Skin epidermis (tissue), 12 donors: Measurements from ENCODE around the gene JAK3.
A peak's percentile ranks its signal among the peaks of the same experiment; 100 is the strongest.

Source experiments
- H3K27ac ChIP-seq, 21 experiments: fragments of 200-600 bp; sonication (generic) in 11 of 21; one replicate each; pipeline ENCODE4 v1.5.0; 2020; ENCODE audit warnings: mild to moderate bottlenecking in 3 of 21, inconsistent platforms in 2 of 21, moderate library complexity in 2 of 21
- H3K4me3 ChIP-seq, 7 experiments: fragments of 200-600 bp; sonication (generic) in 2 of 7; one replicate each; pipeline ENCODE4 v1.5.0; 2020; ENCODE audit warnings: inconsistent platforms in 2 of 7, mild to moderate bottlenecking in 2 of 7, moderate library complexity in 1 of 7

Gene JAK3

DNA sequence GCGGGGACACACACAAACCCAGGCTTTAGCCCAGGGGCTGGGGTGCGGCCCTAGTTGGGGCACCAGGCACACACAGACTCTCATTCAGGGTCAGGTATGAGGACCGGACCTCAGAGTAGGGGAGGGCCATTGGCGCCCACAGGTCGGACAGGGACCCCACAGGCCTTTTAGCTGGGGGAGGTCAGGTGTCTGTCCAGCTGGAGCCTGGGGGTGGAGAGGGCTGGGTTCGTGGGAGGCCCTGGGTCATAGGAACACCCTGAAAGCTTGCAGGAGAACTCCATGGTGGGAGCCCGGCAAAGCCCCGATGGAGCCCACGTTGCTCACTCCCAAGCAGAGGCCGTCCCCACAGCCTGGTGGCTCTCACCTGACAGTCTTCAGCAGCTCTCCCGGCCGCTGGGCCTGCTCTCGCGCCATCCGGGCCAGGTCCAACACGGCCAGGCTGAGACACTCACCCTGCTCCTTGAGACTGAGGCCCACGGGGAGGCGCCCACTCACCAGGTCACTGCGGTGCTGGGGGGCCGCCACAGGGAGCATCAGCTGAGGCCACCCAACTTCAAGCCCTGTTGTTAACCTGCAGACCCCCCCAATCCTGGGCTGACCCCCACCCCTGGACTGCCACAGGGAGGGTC, 5.0 kb downstream of the JAK3 start:
- peak overlapping the region in 4 of 7 experiments; percentile 3 to 20 (median 9) for H3K4me3 ChIP-seq

DNA sequence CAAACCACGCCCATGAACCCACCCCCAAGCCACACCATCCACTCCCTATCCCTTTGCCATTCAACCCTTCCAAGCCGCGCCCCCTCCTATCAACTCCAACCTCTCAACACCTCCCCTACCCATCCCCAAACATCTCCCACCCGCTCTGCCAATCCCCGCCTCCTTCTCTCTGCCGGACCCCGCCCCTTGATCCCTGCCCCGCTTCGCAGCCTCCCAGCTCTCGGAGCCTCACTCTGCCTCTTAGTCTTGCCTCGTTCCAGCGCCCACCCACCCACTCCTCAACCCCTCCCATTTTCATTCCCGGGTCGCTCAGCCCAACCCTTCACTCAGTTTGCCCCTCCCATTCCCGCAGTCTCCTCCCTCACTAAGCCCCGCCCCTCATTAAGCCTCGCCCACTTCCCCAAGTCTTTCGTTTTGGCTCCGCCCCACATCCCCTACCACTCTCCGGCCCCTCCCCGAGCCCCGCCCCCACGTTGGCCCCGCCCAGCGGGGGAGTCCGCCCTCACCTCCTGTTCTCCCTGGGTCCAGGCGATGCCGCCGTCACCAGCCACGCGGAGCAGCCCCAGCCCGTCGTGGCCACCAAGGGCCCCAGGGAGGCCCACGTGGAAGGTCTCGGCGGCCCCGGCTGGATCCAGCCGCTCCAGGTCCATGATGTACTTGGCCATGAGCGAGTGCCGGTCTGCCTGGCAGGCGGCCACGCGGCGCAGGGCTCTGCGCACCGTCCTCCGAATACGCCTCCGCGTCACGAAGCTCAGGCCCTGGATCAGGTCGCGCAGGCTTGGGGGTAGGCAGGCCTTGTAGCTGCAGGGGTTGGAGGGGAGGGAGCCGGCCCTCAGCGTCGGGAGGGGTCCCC, 5.7 kb downstream of the JAK3 start:
- Histone ChIP-seq H3K27ac (peak overlapping the region in 4 of 21 experiments; percentile 1 to 40 (median 24)), H3K4me3 (peak overlapping the region in 4 of 7 experiments; percentile 3 to 20 (median 9))

More for the DNA sequence above, 5.0 kb downstream of the JAK3 start:
- H3K27ac ChIP-seq, result peak overlapping the region in 4 of 21 experiments; percentile 1 to 40 (median 24)

DNA sequence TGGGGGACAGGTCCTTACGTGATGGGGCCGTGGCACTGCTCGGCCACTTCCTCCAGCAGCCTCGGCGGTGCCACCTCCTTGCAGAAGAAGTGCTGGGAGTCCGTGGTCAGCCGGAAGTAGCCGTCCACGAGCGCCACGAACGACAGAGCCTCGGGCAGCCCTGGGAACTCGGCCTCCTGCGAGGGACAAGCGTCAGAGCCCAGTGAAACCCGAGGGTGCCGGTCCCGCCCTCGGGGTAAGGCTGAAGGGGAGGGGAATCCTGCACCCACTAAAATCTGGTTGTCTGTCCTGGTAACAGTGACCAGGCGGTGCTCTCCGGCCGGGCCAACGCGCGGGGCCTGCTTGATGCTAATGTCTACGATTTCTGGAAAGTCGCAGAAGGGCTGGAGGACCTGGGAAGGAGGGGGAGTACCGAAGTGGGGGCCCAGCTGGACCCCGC, 6.4 kb downstream of the JAK3 start:
- no peak overlapping the region for H3K27ac ChIP-seq

DNA sequence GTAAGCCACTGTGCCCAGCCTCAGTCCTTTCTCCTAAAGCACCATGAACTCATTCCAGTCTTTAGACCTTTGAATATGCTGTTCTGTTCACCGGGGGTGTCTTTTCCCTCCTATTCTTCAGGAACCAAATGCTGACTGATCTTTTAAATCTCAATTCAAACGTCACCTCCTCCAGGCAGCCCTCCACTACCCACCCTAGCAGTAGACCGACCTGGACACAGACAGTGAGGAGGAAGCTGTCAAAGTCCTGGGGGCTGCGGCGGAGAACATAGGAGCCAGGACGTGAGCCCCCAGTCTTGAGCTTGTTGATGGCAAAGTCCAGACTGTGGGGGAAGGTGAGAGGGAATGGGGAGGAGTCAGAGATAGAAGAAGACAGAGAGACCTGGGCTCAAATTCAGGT, 7.8 kb downstream of the JAK3 start:
- Histone ChIP-seq H3K4me3 (no peak overlapping the region), H3K27ac (no peak overlapping the region)

More for the DNA sequence above, 6.4 kb downstream of the JAK3 start:
- H3K4me3 ChIP-seq, result no peak overlapping the region

DNA sequence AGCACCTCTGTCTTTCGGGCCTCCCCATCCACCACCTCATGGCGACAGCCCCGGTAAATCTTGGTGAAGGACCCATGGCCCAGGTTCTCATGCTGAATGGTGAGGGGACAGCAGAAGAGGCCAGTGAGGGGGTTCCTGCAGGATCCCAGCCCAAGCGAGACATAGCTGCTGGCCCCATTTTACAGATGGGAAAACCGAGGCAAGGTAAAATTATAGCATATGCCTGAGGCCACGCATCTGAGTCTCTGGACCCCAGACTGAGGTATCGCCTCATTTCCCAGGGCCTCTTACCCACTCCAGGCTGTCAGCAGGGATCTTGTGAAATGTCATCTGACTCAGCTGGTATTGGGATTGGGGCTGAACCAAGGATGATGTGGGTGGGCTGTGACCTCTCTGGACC, 9.8 kb downstream of the JAK3 start:
- Histone ChIP-seq H3K27ac (no peak overlapping the region), H3K4me3 (no peak overlapping the region)

DNA sequence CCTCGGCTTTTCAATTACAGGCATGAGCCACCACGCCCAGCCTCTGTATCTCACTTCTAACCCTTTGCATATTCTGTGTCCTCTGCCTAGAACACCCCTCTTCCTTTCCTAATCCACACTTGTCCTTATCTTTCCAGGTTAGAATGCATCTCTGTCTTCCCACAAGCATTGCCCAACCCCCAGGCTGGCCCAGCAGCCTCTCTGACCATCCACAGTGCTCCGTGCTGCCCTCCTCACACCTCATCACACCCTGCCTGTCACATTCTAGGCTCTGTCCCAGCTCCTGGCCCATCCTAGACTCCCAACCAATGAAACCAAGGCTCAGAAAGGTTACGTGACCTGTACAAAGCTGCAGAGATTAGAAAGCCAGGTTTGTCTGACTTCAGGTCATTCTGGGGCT, 11.3 kb downstream of the JAK3 start:
- no peak overlapping the region for H3K27ac ChIP-seq

DNA sequence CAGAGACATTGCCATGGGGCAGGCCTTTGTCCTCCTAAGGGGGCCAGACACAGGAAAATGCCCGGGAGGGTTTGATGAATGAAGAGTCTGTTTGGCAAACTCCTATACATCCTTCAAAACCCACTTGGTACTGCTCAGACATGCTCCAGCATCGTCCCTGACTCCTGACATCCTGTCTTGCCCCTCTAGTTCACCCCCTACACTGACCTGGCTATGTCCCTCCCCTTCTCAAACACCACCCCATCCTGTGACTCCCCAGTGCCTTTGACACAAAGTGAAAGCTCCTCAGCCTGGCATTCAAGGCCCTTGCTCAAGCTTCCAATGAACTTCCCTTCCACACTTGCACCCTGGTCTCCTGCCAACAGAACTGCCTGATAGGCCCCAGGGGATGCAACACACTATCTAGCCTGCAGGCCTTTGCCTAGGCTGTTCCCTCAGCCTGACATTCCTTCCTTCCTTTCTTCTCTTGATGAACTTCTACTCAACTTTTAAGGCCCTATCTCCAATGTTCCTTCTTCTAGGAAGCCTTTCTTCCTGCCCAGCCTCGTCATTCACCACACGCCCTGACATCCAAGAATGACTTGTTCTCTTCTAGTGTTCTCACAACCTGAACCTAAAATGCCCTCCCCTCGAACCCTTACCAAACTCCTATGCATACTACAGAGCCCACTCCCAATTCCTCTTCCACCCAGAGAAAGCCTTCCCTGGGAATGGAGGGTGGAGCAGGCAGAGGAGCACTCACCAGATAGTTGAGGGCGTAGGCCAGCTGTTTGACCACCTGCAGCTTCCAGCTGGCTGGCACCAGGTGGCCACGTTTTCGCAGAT, 12.4 kb downstream of the JAK3 start:
- no peak overlapping the region for H3K4me3 ChIP-seq
- H3K27ac ChIP-seq, result no peak overlapping the region

More for the DNA sequence above, 11.3 kb downstream of the JAK3 start:
- no peak overlapping the region for H3K4me3 ChIP-seq

DNA sequence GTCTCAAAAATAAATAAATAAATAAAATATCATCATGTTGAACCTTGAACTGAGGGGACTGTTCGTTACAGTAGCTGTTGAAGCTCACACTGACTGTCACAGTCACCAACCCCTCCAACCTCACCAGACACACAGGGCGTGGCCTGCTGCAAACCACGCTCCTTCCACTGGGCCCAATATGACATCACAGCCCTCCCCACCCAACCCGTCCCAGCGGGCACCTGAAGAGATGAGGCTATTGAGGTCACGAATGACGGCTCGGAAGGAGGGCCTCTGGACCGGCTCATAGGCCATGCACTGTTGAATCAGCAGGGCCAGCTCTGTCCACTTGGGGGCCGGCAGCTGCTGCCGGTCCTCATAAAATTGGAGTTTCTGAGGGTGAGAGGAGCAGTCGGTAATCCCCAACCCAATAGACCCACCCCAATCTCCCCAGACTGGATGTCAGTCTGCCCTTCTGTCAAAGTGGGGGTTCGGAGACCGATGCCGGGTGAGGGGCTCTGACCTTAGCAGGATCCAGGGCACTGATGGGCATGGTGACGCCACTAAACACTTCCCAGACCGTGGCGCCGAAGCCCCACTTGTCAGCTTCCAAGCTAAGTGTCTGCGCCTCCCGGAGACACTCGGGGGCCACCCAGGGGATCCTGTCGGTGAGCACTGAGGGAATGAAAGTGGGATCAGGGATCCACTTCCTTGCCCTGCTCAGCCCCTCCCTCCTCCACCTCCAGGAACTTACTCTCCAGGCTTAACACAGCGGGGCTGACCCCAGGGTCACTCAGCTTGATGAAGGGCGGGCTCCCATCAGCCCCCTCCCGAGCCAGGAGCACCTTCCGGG, 13.2 kb downstream of the JAK3 start:
- H3K4me3 ChIP-seq, result no peak overlapping the region
- H3K27ac ChIP-seq, result no peak overlapping the region

DNA sequence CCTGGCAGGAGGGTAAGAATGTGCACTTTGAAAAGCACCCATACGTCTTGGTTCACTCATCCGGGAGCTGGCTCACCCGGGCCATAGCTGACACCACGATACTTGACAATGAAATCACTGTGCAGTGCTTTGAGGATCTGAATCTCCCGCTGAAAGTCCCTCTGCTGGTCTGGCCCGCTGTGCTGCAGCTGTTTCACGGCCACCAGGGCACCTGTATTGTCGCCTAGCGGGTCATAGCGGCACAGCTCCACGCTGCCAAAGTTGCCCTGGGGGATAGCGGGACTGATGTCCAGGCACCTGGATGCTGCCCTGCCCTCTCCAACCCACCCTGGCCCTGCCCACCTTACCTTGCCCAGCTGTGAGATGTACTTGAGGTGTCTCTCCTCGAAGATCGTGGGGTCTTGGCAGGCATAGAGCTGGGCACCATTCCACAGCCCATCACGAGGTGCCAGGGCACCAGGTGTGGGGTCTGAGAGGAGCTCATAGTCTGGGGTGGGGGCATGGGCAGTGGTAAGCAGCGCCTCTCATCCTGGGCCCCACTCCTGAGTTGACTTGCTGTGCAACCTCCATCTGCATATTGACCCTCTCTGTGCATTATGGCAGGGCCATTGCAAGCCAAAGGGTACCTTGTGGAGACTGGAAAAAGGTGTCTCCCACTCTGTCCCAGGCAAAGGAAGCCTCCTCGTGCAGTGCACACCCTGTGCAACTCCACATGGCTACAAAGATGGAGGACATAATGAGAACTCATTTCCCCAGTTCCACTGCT, 15.2 kb downstream of the JAK3 start:
- no peak overlapping the region for H3K4me3 ChIP-seq
- H3K27ac ChIP-seq, result no peak overlapping the region

DNA sequence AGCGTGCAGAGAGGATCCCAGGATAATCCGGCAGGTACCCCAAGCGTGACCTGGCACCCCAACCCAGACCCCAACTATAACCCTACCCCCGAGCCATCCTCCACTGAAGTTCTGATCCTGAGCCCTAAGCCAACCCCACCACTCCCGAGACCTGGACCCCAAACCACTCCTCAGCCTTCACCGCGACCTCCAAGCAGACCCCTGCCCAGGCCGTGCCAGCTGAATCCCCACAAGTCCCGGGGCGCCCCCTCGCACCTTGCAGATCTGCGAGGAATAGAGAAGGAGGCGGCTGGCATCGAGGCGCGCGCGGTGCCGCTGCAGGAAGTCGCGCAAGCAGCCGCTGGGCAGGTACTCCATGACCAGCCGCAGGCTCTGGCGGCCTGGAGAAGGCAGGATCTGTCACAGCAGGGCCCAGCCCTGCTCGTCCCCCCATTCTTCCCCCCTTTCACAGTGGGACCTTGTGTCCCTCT, 16.3 kb downstream of the JAK3 start:
- no peak overlapping the region for H3K27ac ChIP-seq
- H3K4me3 ChIP-seq, result peak overlapping the region in 1 of 7 experiments; percentile 19

DNA sequence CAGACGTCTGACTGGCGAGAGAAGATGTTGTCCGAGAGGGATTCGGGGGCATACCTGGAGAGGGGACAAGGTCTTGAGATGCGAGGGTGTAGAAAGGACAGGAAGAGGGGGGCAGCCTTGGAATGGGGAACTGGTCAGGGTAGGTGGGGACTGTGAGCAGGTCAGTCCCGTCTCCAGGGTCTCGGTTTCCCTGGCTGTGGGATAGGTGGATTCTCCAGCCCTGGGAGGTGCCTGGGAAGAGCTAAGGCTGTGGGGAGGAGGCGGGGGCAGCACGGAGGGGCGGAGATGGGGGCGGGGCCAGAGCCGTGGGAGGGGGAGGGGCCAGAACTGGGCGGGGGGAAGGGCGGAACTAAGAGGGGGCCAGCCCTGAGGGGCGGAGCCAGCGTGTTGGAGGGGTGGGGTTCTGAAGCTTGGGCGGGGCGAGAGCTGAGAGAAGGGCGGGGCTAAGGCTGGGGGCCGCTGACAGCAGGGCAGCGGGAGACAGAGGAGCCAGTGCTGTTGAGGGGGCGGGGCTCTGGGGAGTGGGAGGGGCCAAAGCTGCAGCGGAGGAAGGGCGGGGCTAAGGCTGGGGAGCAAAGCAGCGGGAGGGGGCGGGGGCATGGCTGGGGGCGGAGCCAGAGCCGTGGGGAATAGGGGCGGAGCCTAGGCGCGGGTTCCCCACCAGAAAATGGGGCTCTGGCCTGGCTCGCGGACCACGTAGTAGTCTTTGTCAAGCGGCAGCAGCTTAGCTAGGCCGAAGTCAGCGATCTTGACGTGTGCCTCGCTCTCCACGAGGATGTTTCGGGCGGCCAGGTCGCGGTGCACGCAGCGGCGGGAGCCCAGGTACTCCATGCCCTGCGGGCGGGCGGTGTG, 17.0 kb downstream of the JAK3 start:
- Histone ChIP-seq H3K4me3 (peak overlapping the region in 1 of 7 experiments; percentile 19), H3K27ac (no peak overlapping the region)

DNA sequence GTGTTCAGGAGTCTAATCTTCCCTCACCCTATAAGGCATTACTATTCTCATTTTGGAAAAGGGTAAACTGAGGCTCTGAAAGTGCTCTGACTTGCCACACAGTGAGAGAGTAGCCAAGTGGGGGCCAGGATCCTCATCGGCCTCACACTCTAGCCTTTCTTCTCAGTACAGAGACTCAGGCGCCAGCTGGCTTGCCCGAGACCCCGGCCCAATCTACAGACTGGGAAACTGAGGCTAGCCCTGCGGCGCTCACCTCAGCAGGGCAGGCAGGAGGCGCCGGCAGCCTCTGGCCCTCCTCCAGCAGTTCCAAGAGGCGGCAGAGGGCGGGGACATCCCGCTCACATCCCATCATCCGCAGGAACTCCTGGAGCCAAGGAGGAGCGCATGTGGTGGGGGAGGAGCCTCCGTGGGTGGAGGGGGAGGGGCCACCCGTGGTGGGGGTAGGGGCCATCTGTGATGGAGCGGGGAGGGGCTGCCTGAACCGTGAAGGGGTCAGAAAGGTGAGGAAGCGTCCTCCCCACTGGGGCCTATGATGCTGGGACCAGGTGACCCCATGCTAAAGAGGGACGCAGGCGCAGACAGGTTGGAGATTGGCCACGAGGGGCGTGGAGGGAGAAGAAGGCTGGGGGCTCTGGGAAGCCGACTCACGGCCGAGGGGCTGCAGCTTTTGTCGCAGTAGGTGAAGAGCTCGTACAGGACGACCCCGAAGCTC, 17.8 kb downstream of the JAK3 start:
- no peak overlapping the region for H3K27ac ChIP-seq
- no peak overlapping the region for H3K4me3 ChIP-seq

DNA sequence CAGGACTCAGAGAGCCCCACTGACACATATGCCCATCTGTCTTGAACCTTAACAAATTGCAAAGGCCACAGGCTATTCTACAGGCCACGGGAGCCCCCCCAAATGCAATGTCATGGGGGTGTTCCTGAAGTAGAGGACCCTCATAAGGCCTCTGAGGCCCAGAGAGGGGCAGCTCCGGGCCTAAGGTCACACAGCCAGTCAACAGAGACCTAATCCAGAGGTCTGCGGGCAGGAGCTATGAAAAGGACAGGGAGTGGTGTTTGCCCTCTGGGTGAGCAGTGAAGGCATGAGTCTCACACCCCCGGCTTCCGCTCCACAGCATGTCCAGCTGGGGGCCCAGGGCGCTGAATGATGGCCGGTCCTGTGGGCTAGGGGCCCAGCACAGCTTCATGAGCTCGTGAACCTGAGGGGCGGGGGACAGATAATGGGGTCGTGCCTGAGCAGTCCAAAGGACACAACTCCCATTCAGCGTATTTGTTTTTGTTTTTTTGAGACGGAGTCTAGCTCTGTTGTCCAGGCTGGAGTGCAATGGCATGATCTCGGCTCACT, 21.2 kb downstream of the JAK3 start:
- H3K27ac ChIP-seq, result no peak overlapping the region
- H3K4me3 ChIP-seq, result no peak overlapping the region

DNA sequence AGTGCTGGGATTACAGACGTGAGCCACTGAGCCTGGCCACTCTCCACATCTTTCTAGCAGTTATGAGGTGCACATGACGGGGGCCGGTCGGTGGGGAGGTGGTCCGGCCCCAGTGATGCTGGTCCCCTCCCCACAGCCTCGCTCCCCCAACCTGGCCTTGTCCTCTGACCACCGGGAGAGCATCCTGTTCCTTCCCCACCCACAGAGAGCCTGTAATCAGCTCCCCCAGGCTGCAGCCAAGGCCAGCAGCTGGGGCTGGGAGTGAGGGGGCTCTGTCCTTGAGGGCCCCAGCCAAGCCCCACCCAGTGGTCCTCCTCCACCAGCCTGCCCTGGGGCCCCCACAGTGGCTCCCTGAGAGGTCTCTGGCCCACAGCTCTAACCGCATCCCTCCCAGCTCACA, 23.4 kb downstream of the JAK3 start:
- Histone ChIP-seq H3K4me3 (no peak overlapping the region), H3K27ac (no peak overlapping the region)

DNA sequence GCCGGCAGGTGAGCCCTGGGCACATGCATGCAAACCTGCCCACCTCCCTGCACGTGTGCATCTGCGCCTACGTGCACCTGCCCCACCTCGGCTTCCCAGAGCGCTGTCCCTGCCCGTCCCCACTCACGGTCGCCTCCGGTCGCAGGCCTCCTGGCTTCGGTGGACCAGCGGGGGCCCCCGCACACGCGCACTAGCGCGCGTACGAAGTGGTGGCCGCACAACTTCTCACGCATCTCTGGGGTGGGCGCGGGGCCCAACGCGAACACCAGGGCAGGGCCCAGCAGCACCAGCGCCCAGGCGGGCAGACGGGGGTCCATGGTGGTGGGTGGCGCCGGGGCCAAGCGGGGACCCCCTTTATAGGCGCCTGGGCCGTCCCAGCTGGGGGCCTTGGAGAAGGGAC, 26.6 kb downstream of the JAK3 start, which contains the start of gene INSL3:
TSS of gene INSL3 (minus strand) at position 330 of the 400 bp plus-strand sequence. CDS start at position 317, 13 bp downstream.
- no peak within 1 kb of the TSS for H3K4me3 ChIP-seq
- H3K27ac ChIP-seq, result no peak within 1 kb of the TSS

DNA sequence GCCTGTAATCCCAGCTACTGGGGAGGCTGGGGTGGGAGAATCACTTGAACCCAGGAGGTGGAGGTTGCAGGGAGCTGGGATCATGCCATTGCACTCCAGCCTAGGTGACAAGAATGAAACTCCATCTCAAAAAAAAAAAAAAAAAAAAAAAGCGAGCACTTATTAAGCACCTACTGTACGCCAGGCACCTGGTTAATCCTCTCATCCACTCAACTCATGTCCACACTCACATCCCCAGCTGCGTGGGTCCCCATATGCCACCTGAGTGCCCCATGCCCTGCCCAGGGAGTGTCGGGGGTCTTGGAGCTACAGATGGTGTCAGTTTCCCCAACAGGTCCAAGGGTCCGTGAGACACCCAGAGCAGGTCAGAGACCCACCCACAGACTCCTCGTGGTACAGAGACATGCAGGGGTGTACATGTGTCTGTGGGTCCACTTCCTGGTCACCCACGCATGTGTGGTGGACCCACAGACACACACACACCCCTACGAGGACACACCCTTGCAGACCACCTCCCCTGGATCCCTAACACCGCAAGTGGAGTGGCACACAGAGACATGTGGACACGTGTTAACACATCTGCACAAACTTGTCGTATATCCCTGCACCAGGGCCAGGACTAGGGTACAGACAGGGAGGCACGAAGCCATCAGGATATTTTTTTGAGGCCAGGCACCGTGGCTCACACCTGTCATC, 30.0 kb downstream of the JAK3 start:
- Histone ChIP-seq H3K4me3 (no peak overlapping the region), H3K27ac (no peak overlapping the region)
